ENCODE results near the gene PPIH.
"Not testable (repeated sequence)": the region's sequence is repeated elsewhere in the genome, so short reads cannot be mapped to it uniquely, and the experiment has no call there.

Gene PPIH

GRCh38 chr1:42723511-42723910 lies 65.3 kb downstream of the PPIH start:
- DNase-seq (ENCODE audit: low read depth in 1 of 2, low spot score in 1 of 2), result no peak

GRCh38 chr1:42725820-42726219 lies 67.6 kb downstream of the PPIH start:
- in situ Hi-C loops (cut with HindIII; ENCODE audit: low pct_unique_long_range_greater_than_20kb, low sequenced_read_pairs); DNase-seq (ENCODE audit: low read depth in 1 of 2, low spot score in 1 of 2): not testable (repeated sequence)

More at GRCh38 chr1:42723511-42723910, 65.3 kb downstream of the PPIH start:
- no peak for TF ChIP-seq JUND (IDR thresholded peaks at IDR 0.05; ENCODE audit: low read depth)
- in situ Hi-C loops (cut with HindIII; ENCODE audit: low pct_unique_long_range_greater_than_20kb, low sequenced_read_pairs), result no loop called here

Measured in T47D (cell line).